Tibial nerve (tissue), 4 donors: ENCODE data around the gene TDRD10. TPM values are rescaled to one million over a fixed set of nuclear protein-coding genes. Genes with fewer than 3 reads are reported as not detected.

ENCODE experiments used
- DNase-seq, 2 donors: peaks; one replicate each; pipeline ENCODE4 v3.0.0-alpha.2; 2019; ENCODE audit warnings: low spot score in 2 of 2
- H3K27ac ChIP-seq, 4 donors: fragments of 200-600 bp; sonication (generic) in 3 of 4; one replicate each; pipeline ENCODE4 v1.5.1; 2017 to 2019; ENCODE audit warnings: mild to moderate bottlenecking in 1 of 4
- H3K27me3 ChIP-seq, 2 donors: fragments of 200-600 bp; sonication (generic) in 1 of 2; one replicate each; pipeline versions ENCODE4 v1.5.1 to v1.6.0; 2017 to 2019
- H3K36me3 ChIP-seq, 3 donors: fragments of 200-600 bp; sonication (generic); one replicate each; pipeline ENCODE4 v1.5.1; 2018 to 2019
- H3K4me1 ChIP-seq, 4 donors: fragments of 200-600 bp; sonication (generic) in 3 of 4; one replicate each; pipeline ENCODE4 v1.5.1; 2017 to 2019
- H3K4me3 ChIP-seq, 4 donors: fragments of 200-600 bp; sonication (generic) in 3 of 4; one replicate each; pipeline ENCODE4 v1.5.1; 2017 to 2019; ENCODE audit warnings: mild to moderate bottlenecking in 1 of 4, moderate library complexity in 1 of 4
- H3K9me3 ChIP-seq, 4 donors: fragments of 200-600 bp; sonication (generic) in 3 of 4; one replicate each; pipeline ENCODE4 v1.5.1; 2017 to 2019
- CTCF ChIP-seq, 5 experiments: fragments of 200-600 bp in 3 of 5; fragments of 450-650 bp in 2 of 5; sonication (generic) in 3 of 5; IDR thresholded peaks; one replicate each; pipeline ENCODE4 v1.5.1; 2016 to 2019; ENCODE audit warnings: antibody characterized with exemption in 5 of 5, mild to moderate bottlenecking in 3 of 5, moderate library complexity in 2 of 5
- EP300 ChIP-seq, 2 donors: sonication (generic); formaldehyde crosslinking; IDR thresholded peaks; one replicate each; pipeline ENCODE4 v1.6.1; 2017; ENCODE audit warnings: antibody characterized with exemption in 2 of 2, mild to moderate bottlenecking in 1 of 2
- POLR2A ChIP-seq, 2 donors: fragments of 450-650 bp; IDR thresholded peaks; one replicate each; pipeline ENCODE4 v1.6.1; 2017; ENCODE audit warnings: antibody characterized with exemption in 2 of 2, mild to moderate bottlenecking in 2 of 2, moderate library complexity in 2 of 2
- WGBS, 2 donors: methylation state at CpG; one replicate each; pipeline ENCODE4 v1.1.5; 2018; 5-methylcytosine and 5-hydroxymethylcytosine counted together
- total RNA-seq, 4 donors: library from RNA; depleted of rRNA; stranded (reverse); fragments of >200 nt; gene quantifications; one replicate each; pipeline ENCODE4 v1.1.0, GENCODE V29; 2016

TDRD10 gene
- total RNA-seq, 4 donors from 2014 or later: 6.7 to 9.0 (median 7.6) TPM

- peaks cover 0 to 33% (median 5%) of the 10 kb centered on the region in 4 donors for H3K4me1 ChIP-seq
Measured at GRCh38 chr1:154469844-154470560, 32.0 kb upstream of the TDRD10 start.

GRCh38 chr1:154471304-154471703 lies 30.7 kb upstream of the TDRD10 start:
- Histone ChIP-seq H3K27ac (no peak overlapping the region), H3K27me3 (no peaks in the 10 kb centered on the region), H3K4me1 (peaks cover 0 to 34% (median 6%) of the 10 kb centered on the region in 4 donors), H3K4me3 (no peak overlapping the region), H3K9me3 (no peaks in the 10 kb centered on the region), H3K36me3 (peaks cover 0 to 9% (median 0%) of the 10 kb centered on the region in 3 donors)
- WGBS, 2 donors: 92 to 93% methylated on average over 2 of the region's 2 CpGs
- TF ChIP-seq EP300 (IDR thresholded peaks at IDR 0.05) (no peak), POLR2A (IDR thresholded peaks at IDR 0.05) (no peak), CTCF (IDR thresholded peaks at IDR 0.05) (no peak)
- no peak for DNase-seq

More at GRCh38 chr1:154469844-154470560, 32.0 kb upstream of the TDRD10 start:
- Histone ChIP-seq H3K36me3 (peaks cover 0 to 21% (median 0%) of the 10 kb centered on the region in 3 donors), H3K9me3 (no peaks in the 10 kb centered on the region), H3K4me3 (no peak overlapping the region), H3K27me3 (no peaks in the 10 kb centered on the region), H3K27ac (no peak overlapping the region)
- 92% methylated on average over 10 of the region's 10 CpGs for whole genome bisulfite sequencing, 2 donors
- DNase-seq: no peak
- no peak for TF ChIP-seq CTCF (IDR thresholded peaks at IDR 0.05)
- TF ChIP-seq POLR2A (IDR thresholded peaks at IDR 0.05): no peak
- no peak for TF ChIP-seq EP300 (IDR thresholded peaks at IDR 0.05)

GRCh38 chr1:154474802-154475201 lies 27.2 kb upstream of the TDRD10 start:
- DNase-seq: peak; percentile 57 to 59
- Histone ChIP-seq H3K27me3 (no peaks in the 10 kb centered on the region), H3K4me3 (no peak overlapping the region), H3K9me3 (no peaks in the 10 kb centered on the region), H3K27ac (peak overlapping the region in 3 of 4 donors; percentile 68 to 90 (median 79)), H3K4me1 (peaks cover 0 to 33% (median 6%) of the 10 kb centered on the region in 4 donors), H3K36me3 (no peaks in the 10 kb centered on the region)
- TF ChIP-seq CTCF (IDR thresholded peaks at IDR 0.05): peak in 1 of 5 experiments; percentile 8
- TF ChIP-seq POLR2A (IDR thresholded peaks at IDR 0.05): no peak
- peak; percentile 24 to 80 for TF ChIP-seq EP300 (IDR thresholded peaks at IDR 0.05)
- WGBS, 2 donors: 14 to 18% methylated on average over 3 of the region's 3 CpGs

- Histone ChIP-seq H3K36me3 (no peaks in the 10 kb centered on the region), H3K27me3 (no peaks in the 10 kb centered on the region), H3K9me3 (no peaks in the 10 kb centered on the region), H3K4me1 (peaks cover 0 to 52% (median 13%) of the 10 kb centered on the region in 4 donors), H3K4me3 (no peak overlapping the region), H3K27ac (peak overlapping the region in 2 of 4 donors; percentile 79 to 90)
- TF ChIP-seq EP300 (IDR thresholded peaks at IDR 0.05) (no peak), POLR2A (IDR thresholded peaks at IDR 0.05) (no peak), CTCF (IDR thresholded peaks at IDR 0.05) (no peak)
- 78 to 96% methylated on average over 1 of the region's 1 CpG for WGBS, 2 donors
- no peak for DNase-seq
Measured at GRCh38 chr1:154476791-154477190, 25.2 kb upstream of the TDRD10 start.

GRCh38 chr1:154478013-154478412 lies 24.0 kb upstream of the TDRD10 start:
- H3K4me1 ChIP-seq: peaks cover 0 to 52% (median 13%) of the 10 kb centered on the region in 4 donors
- 85 to 86% methylated on average over 8 of the region's 8 CpGs for WGBS, 2 donors
- H3K27ac ChIP-seq: peak overlapping the region in 2 of 4 donors; percentile 12 to 34
- no peaks in the 10 kb centered on the region for H3K27me3 ChIP-seq
- no peaks in the 10 kb centered on the region for H3K36me3 ChIP-seq
- no peak for DNase-seq
- H3K9me3 ChIP-seq: no peaks in the 10 kb centered on the region
- TF ChIP-seq CTCF (IDR thresholded peaks at IDR 0.05): no peak
- TF ChIP-seq EP300 (IDR thresholded peaks at IDR 0.05): no peak
- no peak for TF ChIP-seq POLR2A (IDR thresholded peaks at IDR 0.05)
- H3K4me3 ChIP-seq: no peak overlapping the region
